ENCODE results near the gene CMYA5.
"Not testable (repeated sequence)": the region's sequence is repeated elsewhere in the genome, so short reads cannot be mapped to it uniquely, and the experiment has no call there.

The CMYA5 gene

DNA sequence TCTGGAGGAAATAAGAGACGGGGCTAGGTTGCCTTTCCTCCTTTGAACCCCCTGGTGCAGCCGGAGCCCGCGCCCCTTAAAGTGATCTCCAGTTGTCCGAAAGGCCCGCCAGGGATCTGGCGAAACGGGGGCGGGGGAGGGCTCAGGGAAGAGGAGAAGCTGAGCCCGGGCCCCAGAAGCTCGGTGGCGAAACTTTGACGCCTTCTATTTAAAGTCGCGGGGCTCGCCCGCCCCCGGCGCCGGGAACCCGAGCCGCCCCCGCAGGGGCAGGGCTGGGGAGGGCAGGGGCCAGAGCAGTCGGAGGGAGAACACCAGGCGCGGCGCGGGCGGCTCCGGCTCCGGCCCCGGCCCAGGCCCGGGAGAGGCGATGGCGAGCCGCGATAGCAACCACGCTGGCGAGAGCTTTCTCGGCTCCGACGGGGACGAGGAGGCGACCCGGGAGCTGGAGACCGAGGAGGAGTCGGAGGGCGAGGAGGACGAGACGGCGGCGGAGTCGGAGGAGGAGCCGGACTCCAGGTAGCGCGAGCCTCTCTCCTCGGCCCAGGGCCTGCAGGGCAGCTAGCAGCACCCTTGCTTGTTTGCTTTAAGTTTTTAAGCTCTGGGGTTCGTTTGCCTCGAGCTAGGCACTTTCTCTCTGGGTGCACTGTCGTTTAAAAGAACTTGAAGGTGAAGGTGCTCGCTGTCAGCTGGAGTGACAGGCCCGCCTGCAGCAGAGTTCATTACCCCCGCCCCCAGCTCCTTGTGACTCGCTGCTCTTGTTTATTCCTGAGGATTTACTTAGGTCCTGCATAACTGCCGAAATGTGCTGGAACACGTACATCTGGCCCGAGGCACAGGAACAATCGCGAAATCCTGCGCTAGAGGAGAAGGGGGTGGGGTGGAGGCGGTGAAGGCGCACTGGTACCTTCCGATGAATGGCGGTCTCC lies at the start of gene CMYA5:
Gene CMYA5 (plus strand): TSS at position 296 of the 926 bp plus-strand sequence. CDS start 72 bp downstream, at position 368.
- DNase-seq: no peak

DNA sequence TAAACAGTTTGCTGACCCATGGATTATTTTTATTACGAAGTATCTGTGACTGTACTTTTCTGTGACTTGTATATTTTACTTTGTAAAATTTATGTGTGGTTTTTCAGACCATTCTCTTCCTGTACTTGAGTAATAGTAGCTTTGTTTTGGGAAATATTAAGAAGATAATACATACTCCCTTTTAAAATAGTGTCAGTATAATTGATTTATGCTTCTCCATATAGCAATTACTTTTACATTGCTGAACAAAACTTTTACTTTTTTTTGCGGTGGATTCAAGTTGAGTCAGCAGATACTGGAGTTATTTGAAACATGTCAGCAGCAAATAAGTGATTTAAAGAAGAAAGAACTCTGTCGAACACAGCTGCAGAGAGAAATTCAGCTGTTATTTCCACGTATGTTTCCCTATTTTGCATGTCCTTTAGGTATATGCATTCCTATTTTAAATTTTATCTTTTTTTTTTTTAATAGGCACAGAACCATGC lies 49.0 kb upstream of the CMYA5 start:
- DNase-seq: no peak

DNA sequence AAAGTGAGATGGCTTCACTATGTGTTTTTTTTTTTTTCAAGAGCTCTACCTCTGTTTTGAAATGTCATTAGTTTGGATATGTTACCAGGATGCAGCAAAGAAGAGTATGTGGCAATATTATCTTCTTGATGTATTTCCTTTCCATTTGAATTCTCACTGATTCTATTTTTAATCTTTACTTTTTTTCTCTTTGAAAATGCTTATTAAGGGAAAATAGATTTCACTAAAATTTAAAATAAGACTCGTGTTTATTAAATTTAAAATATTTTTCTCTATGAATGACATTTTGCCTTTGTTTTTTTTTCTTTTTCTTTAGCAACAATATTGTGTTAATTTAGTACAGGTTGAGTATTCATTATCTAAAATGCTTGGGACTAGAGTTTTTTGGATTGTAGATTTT lies 48.2 kb upstream of the CMYA5 start:
- no peak for DNase-seq

DNA sequence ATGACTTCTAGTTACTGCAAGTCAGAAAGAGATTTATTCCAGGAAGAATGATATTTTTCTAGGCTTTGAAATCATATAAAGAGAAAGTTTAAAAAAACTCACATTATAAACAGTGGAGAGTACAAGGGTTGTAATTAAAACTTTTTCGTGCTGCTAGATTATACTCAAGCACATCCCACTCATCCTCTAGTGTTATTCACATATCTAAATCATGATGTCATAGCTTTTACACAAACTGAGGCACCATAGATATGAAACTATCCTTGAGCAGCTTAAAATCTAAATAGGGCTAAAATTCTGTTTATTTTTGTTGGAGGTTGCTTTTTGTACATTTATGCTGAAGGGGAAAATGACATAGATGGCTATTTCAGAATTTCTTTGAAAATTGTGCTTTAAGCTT lies 47.4 kb upstream of the CMYA5 start:
- no peak for DNase-seq

DNA sequence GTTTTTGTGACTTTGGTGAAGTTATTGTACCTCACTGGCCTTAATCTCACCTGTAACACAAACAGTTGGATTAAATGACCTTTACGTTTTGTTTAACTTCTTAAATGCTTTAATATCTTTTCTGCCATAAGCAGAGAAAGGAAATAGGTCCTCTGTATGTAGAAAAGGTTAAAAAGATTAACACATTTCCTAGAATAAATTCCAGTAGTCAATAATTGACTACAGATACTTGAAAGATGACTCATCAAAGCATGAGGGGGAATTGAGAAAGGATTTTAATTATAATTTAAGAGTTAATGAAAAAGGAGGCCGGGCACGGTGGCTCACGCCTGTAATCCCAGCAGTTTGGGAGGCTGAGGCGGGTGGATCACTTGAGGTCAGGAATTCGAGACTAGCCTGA lies 35.8 kb upstream of the CMYA5 start:
- DNase-seq: no peak

DNA sequence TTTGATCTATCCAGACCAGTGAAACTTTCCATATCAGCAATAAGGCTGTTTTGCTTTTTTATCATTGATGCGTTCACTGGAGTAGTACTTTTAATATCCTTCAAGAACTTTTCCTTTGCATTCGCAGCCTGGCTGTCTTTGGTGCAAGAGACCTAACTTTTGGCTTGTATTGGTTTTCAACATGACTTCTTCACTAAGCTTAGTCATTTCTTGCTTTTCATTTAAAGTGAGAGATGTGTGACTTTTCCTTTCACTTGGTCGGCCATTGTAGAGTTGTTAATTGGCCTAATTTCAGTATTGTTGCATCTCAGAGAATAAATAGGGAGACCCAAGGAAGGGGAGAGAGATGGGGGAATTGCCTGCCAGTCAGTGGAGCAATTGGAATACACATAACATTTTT lies 26.4 kb upstream of the CMYA5 start:
- DNase-seq: no peak

DNA sequence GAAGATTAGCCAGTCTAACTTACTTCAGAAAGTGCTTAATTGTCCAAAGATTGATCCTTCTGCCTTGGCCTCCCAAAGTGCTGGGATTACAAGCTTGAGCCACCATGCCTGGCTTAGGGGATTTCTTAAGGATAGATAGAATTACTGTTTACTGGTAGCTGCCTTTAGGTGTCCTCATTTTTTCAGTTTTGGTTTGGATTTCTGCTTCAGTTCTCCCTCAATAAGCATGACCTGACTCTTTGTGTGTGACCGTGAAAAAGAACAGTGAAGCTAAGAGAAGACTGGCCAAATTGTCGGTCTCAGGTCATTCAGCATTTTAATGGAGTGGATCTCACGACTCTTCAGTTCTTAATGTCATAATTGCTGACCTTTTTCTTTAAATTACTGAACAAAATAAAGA lies 22.9 kb upstream of the CMYA5 start:
- DNase-seq: no peak

DNA sequence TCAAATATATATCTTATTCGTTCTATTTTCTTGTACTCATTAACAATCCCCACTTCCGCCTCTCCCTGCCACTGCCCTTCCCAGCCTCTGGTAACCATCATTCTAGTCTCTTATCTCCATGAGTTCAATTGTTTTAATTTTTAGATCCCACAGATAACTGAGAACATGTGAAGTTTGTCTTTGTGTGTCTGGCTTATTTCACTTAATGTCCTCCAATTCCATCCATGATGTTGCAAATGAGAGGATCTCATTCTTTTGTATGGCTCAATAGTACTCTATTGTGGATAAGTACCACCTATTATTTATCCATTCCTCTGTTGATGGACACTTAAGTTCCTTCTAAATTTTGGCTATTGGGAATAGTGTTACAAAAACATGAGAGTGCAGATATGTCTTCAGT lies 17.2 kb upstream of the CMYA5 start:
- no peak for DNase-seq

DNA sequence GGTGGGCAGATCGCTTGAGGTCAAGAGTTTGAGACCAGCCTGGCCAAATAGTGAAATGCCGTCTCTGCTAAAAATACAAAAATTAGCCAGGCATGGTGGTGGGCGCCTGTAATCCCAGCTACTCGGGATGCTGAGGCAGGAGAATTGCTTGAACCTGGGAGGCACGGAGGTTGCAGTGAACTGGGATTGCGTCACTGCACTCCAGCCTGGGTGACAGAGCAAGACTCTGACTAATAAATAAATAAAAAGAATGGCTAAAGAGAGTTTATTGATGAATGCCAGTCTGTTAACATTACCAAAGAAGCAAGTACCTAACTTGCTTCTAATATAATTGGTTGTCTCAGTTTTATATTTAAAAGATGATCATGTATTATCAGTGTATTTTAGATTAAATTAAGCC lies 13.3 kb upstream of the CMYA5 start:
- not testable (repeated sequence) for DNase-seq

DNA sequence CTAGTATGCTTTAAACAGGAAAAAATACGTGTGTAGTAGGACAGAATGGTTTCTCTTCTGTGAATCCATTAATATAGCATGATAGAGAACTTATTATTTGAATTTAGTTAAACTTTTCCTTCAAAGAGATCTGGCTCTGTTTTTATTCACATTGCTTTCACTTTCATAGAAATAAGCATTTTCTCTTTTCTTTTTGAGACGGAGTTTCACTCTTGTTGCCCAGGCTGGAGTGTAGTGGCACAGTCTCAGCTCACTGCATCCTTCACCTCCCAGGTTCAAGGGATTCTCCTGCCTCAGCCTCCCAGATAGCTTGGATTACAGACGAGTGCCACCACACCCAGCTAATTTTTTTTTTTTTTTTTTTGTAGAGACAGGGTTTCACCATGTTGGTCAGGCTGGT lies 7.5 kb upstream of the CMYA5 start:
- not testable (repeated sequence) for DNase-seq

DNA sequence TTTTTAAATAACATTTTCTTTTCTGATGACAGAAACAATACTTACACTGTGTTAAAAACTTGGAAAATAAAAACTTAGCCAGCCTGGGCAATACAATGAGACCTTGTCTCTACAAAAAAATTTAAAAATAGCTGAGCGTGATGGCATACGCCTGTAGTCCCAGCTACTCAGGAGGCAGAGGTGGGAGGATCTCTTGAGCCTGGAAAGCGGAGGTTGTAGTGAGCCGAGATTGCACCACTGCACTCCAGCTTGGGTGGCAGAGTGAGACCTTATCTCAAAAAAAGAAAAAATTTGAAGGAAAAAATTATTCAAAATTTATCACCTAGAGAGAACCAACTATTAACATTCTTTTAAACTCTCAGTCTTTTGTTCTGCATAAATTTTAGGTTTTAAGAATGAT lies 4.9 kb upstream of the CMYA5 start:
- no peak for DNase-seq

DNA sequence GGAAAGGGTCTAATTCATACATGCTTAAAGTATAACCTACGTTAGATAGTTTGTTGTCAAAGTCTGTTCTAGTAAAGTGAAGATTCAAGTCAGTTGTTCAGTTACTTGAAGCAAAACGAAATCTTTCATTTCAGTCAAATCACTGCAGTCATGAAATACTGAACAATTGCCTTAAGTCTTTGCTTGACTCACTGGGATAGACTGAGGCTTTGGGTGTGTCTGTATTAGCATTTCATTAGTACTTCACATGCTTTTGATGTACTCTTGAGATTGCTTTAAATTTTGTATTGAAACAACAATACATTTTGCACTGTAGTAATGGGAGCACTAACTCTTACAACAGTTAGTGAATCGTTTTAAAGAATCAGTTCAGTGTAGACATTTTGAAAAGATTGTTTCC lies 4.0 kb upstream of the CMYA5 start:
- DNase-seq: no peak

DNA sequence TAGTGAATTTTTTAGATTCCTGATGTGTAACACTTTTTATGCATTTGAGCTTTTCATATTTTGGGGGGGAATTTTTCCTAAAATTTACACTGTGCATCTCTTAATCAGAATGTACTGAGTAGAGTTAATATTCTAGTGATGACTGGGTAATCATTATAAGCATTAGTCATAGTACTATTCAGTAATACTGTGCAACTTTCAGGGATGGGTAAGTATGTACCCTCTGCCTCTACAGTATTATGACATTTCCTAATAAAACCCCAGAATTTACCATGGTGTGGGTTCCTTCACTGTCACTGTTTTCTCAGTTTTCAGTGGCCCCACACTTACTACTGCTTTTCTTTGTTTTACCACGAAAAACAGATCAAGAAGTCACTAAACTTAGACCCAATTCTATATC lies 2.8 kb upstream of the CMYA5 start:
- no peak for DNase-seq

DNA sequence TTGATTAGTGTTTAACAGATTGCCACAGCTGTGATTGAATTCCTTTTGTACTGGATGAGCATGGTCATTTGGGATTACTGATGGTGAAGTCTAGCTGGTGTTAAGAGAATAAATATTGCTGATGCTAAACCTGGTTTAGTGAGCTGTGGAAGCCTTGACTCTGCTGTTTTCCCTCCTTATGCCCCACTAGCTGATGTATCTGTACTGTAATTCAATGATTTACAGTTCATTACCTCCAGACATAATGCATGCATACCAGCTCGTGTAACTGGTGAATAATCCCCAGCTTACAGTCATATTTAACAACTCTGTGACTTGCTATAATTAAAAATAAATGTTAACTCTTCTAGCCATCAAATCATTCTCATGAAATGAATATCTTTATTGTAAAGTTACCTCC lies 1.7 kb upstream of the CMYA5 start:
- no peak for DNase-seq

DNA sequence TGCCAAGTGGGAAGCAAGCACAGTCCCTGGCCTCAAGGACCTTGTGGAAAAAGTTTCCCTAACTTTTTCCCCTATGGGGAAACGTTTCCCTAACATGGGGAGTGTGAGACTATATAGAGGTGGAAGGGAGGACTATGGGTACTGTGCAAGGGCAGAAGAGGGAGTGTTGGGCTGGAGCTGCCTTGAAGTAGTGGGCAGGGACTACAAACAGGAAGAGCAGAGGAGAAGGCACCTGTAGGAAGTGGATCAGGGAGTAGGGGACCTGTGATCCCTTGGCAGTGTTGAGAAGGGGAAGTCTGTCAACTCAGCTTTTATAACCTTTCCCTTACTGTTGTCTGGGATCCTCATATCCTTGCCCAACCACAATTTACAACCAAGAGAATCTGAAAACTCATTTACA lies 1.4 kb downstream of the CMYA5 start:
- DNase-seq: no peak

DNA sequence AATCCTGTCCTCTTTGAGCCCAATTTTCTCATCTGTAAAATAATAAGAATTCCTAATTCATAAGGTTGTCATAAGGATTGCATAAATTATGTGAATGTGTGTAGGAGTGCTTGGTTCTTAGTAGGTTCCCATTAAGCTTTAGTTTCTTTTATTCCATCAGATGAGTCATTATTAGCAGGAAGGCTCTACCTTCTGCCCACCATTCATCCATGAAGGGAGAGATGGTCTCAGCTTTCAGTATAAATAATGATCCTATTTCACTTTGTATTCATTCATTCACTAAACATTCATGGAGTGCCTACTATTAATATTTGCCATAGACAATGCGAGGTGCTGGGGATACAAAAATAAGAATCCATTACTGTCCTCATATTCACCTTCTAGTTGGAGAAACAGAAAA lies 3.0 kb downstream of the CMYA5 start:
- no peak for DNase-seq

DNA sequence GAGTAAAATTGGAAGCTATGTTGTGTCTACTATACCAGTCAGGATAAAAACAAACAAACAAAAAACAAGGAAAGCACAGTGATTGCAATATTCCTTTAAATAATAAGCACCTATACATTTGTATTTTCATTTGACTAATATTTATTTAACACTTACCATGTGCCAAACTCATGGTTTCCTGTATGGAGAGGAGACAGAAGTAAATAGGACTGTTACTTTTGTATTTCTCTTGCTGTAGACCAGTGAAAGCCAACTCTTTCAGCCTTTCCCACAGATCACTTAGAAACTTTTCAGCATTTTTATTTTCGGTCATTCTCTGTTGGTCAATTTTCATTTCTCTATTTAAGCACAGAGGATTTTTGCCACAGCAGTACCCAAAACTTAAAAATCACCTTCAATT lies 4.5 kb downstream of the CMYA5 start:
- no peak for DNase-seq

DNA sequence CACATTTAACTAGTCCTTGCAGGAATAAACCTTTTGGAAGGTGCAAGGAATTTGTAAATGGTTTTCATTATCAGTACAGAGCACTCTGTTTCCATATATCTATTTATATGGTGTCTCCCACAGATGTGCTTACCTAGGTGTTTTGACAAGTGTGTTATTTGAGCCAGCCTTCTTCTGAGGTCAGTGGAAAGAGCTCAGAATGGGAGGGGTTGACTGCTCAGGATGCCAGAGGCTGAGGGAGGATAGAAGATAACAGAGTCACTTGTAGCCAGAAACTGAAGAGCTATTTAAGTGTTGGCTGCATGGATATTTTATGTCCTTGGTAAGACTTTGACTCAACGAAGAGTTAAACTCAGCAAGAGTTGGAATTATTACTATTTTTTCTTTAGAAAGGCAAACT lies 5.0 kb downstream of the CMYA5 start:
- no peak for DNase-seq

DNA sequence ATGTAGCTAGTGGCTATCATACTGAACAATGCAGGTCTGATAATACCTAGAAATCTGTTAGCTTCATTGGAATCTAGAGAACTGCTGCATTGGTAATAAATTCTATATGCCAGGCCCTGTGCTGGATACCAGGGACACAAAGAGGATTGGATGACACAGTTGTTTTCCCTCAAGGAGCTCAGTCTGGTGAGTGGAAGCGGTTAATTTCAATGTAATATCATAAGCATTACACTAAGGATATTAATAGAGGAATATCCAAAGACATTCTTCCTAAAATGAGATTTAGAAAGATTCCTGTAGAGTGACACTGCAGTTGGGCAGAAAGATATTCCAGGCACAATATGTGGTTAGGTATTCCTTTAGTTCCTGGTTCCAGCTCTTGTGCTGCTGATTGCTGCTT lies 5.9 kb downstream of the CMYA5 start:
- no peak for DNase-seq

DNA sequence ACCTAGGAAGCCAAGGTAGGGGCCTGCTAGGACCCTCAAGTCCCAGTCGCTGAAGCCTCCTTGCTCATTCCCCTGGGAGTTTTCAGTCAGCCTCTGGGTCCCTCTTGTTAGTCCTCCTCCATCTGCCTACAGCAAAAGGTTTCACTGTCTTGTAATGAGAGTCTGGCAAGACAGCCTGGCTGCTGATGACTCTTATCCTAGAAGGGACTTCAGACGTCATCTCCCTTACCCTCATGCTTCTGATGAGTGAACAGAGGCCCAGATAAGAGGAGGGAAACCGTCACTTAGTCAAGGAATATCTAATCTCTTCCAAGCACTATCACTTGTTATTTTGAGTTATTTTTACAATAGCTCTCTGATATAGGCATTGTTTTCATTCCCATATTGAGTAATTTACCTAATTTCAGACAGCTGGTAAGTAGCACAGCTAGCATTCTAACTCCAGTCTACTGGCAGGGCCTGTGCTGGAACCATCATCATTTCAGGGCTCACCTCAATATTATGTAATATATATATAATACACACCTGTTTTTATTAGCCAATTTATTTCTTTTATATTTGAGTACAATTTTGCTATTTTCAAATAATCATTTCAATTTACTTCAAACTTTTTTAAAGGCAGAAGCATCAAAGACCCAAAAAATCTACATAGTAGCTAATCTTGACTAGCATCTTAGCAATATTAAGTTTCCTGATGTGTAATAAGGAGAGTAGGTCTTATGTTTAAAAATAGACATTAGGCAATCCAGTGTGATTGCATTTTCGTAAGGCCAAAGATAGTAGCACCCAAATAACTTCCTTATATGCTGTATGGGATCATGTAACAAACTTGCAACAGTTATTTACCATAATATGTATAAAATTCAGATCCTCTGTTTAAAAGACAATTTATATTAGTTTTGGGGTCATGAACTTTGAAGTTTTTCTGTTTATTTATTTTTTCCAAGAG lies 7.9 kb downstream of the CMYA5 start:
- no peak for DNase-seq

DNA sequence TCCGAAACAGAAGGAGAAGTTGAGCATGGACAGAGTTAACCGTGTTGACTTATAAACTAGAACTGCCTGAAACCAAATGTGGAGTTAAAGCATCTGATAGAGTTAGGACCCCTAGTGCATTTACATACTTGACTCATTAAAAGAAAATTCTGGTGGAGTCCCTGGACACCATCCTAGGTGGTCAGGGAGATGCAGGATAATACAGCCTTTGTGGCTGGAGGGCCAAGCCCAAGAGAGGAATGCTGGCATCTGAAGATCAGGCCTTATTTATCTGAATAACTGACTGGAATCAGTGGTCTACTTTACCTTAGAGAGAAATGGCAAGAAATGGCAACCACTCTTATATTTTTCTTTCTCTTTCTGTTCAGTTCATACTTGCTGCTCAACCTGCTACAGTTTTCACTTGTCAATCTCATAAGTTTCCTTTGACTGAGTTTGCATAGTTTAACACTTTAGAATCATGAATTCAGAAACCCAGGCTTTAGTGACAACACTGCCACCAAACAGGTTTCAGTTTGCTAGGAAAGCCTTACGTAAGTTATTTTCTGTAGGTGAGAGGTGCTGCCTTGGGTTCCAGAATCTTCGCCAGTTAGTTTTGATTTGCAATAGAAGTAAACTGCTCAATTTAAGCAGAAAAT lies 10.2 kb downstream of the CMYA5 start:
- DNase-seq: no peak

DNA sequence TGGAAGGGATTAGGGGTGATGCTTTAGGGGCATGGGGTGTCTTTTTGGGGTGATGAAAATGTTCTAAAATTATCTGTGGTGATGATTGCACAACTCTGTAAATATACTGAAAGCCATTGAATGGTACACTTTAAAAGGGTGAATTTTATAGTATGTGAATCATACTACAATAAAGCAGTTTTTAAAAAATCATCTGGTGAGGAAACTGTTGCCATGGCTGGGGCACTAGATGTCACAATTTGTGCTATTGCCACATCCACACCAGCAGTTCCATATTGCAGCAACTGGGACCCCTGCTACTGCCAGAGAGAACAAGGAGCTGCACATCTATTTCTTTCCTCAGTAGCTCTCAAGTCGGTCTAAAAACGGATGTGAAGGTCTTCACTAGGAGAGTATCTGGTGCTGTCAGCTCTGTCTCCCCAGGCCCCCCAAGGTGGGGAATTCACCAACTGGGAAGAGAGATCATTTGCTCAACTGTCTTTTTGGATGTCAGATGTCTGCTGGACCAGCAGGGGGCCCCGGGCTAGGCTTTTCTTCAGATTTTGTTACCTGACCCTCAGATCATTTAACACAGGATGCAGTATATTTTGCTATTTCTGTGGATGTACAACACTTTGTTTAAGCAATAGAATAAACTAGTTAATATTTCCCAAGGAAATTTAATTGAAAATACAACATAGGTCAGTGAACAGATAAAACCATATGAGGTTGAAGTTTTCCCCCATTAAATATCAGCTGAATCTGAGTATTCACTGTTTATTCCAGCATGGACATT lies 13.2 kb downstream of the CMYA5 start:
- DNase-seq: no peak

DNA sequence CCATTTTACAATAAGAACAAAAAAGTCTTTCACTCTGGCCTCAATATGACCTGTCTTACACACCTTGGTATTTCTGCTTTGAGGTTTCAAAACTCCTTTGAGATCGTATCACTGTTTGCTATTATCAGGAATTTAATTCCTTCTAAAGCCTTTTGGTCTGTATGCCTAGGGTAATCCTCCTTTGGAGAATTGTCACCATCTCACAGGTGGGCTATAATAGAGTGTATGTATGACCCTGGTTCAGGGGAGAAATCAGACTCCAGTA lies 13.7 kb downstream of the CMYA5 start:
- DNase-seq: no peak
